ENCODE data around the gene TYSND1.

DNA sequence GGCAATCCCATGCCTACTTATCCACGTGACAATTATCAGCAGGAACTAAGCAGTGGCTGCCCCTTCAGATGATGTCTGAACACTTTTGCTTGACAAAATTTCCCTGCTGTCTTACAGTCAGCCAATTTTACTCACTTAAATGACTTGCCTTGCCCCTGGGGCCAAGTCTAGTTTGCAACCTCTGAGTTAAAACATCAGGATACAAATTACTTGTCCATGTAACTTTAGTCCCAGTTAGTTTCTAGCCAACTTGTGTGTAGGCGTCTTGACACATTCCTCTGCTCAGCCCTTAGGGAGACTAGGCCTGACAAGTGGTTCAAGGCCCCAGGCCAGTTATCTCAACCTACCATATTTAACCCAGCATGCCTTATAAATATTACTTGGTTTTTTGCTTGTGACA lies 11.6 kb upstream of the TYSND1 start:
- TF ChIP-seq, protein P1, sequence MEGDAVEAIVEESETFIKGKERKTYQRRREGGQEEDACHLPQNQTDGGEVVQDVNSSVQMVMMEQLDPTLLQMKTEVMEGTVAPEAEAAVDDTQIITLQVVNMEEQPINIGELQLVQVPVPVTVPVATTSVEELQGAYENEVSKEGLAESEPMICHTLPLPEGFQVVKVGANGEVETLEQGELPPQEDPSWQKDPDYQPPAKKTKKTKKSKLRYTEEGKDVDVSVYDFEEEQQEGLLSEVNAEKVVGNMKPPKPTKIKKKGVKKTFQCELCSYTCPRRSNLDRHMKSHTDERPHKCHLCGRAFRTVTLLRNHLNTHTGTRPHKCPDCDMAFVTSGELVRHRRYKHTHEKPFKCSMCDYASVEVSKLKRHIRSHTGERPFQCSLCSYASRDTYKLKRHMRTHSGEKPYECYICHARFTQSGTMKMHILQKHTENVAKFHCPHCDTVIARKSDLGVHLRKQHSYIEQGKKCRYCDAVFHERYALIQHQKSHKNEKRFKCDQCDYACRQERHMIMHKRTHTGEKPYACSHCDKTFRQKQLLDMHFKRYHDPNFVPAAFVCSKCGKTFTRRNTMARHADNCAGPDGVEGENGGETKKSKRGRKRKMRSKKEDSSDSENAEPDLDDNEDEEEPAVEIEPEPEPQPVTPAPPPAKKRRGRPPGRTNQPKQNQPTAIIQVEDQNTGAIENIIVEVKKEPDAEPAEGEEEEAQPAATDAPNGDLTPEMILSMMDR (IDR thresholded peaks at IDR 0.05; ENCODE audit: low read depth, low read length), result no peak
- no peak for TF ChIP-seq MYC (IDR thresholded peaks at IDR 0.05; ENCODE audit: low read depth, low read length)
- TF ChIP-seq POLR2A (IDR thresholded peaks at IDR 0.05; ENCODE audit: extremely low read depth, insufficient read length), result no peak
